ENCODE results near the gene CDC14A.
A peak's percentile ranks its signal among the peaks of the same experiment; 100 is the strongest.

CDC14A gene

DNA sequence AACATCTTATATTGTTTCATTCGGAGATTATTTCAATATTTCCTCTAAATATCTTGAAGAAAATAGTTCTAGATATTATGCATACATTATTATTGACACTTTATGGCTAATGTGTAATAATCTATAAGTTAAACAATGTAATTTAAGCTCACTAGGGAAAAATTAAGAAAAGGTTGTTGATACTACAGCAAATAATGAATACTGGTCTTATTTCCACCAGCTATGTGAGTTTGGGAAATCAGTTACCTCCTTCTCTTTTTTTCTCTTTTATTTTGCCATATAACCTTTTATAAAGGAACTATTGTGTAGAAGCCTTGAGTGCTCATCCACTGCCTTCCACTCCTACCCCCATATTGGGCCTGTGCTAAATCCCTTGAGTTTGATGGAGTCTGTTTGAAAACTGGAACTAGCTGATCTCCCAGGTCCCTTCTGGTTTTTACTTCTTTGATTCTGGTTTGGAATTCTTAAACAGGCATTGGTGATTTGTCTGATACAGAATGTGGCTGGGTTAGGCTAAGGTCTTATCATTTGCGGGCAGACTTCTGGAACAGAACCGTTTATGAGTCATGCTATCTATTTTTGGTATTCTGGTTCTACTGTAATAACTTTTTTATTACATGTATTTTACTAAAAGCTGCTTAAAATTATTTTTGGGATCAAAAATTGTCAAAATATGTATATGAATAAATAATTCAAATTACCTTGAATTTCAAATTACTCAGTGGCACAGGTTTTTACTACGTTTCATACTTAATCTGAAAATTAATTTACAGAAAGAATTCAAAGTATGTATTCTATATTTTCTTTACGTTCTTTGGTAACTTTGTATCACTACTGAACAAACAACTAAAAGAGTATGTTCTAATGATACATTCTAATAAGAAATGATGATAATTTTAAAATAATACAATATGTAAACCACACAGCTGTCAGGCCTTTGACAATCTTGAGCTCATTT is 5.0 kb upstream of the CDC14A start:
- DNase-seq (ENCODE audit: extremely low read depth, low read depth), result no peak
- TF ChIP-seq, protein P1, sequence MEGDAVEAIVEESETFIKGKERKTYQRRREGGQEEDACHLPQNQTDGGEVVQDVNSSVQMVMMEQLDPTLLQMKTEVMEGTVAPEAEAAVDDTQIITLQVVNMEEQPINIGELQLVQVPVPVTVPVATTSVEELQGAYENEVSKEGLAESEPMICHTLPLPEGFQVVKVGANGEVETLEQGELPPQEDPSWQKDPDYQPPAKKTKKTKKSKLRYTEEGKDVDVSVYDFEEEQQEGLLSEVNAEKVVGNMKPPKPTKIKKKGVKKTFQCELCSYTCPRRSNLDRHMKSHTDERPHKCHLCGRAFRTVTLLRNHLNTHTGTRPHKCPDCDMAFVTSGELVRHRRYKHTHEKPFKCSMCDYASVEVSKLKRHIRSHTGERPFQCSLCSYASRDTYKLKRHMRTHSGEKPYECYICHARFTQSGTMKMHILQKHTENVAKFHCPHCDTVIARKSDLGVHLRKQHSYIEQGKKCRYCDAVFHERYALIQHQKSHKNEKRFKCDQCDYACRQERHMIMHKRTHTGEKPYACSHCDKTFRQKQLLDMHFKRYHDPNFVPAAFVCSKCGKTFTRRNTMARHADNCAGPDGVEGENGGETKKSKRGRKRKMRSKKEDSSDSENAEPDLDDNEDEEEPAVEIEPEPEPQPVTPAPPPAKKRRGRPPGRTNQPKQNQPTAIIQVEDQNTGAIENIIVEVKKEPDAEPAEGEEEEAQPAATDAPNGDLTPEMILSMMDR (IDR thresholded peaks at IDR 0.05; ENCODE audit: low read depth, low read length, missing control alignments), result no peak
- H3K4me3 ChIP-seq (replicated peaks; ENCODE audit: low read depth, low read length), result no peak overlapping the region

DNA sequence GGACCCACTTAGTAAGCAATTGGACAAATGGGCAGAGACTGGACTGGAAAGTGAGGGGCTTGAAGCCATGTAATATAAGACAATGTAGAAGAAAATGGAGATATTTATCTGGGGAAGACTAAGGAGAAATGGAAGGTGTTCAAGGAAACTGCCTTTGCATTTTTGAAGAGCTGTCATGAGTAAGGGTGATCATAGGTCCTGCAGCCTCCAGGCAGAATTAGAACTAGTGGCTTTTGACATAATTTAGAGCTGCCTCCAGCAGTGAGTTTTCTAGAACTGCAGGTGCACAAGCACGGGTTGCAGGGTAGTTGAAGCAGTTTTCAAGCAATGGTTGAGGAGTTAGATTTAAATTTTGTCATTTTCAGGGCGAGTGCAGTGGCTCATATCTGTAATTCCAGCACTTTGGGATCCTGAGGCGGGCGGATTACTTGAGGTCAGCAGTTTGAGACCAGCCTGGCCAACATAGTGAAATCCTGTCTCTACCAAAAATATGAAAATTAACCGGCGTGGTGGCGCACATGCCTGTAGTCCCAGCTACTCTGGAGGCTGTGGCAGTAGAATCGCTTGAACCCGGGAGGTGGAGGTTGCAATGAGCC is 3.7 kb upstream of the CDC14A start:
- DNase-seq (ENCODE audit: extremely low read depth, low read depth), result no peak
- H3K4me3 ChIP-seq (replicated peaks; ENCODE audit: low read depth, low read length), result no peak overlapping the region
- TF ChIP-seq, protein P1 (IDR thresholded peaks at IDR 0.05; ENCODE audit: low read depth, low read length, missing control alignments), result no peak

DNA sequence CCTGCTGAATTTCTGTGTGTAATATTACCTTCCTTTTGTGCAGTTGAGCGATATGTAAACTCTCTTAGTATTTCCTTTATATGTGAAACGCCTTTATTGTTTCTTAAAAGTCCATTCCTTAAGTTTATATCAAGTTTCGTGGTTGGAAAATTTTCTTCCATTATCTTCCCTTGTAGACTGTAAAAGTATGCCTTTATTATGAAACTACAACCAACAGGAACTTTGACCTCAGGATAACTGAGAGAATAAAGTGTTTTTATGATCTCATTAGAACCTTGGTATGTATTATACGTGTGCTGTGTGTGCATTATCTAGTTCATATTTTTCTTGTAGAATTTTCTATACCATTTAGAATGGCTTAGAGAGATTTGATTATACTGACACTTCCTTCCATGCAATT is 3.1 kb upstream of the CDC14A start:
- TF ChIP-seq, protein P1 (IDR thresholded peaks at IDR 0.05; ENCODE audit: low read depth, low read length, missing control alignments), result no peak
- no peak for DNase-seq (ENCODE audit: extremely low read depth, low read depth)
- H3K4me3 ChIP-seq (replicated peaks; ENCODE audit: low read depth, low read length), result no peak overlapping the region

DNA sequence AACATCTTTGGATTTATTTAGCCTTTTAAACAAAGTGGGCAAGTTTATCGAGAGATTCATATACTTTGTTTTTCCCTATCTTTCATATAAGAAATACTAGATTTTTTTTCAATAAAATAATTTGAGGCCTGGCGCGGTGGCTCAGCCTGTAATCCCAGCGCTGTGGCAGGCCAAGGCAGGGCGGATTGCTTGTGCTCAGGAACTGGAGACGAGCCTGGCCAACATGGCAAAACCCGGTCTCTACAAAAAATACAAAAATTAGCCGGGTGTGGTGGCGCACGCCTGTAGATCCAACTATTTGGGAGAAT is 1.6 kb upstream of the CDC14A start:
- no peak for DNase-seq (ENCODE audit: extremely low read depth, low read depth)
- peak overlapping the region; percentile 90 for H3K4me3 ChIP-seq (replicated peaks; ENCODE audit: low read depth, low read length)
- TF ChIP-seq, protein P1 (IDR thresholded peaks at IDR 0.05; ENCODE audit: low read depth, low read length, missing control alignments), result no peak

DNA sequence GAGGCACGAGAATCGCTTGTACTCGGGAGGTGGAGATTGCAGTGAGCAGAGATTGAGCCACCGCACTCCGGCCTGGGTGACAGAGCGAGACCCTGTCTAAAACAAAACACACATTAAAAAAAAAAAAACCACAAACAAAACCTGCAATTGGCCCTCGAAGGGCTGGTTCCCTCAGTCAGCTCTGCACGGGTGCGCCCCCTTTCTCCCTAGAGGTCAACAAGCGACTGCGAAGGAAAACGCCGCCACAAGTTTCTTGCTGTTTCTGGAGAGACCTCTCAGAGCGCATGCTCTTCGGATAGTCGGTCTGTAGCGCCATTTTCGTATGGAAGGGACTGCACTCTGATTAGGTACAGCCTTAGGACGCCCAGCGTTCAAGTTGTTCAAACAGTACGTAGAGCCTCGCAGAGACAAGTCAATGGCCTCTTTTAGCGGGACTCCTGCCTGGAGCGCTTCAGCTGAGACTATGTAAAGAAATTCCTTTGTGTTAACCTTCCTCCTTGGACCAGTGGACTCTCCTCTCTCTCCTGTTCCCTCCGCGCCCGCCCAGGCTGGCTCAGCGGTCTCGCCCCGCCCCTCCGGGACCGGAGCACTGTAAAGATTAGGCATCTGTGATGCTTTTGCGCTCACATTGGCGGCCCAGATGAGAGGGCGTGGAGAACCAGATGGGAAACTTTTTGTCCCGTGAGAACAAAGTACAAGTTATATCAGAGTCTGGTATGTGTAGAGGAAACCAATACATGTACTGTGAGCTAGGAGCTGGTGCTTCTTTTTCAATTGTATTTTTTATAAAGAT is 1.0 kb upstream of the CDC14A start:
- peak; percentile 82 for DNase-seq (ENCODE audit: extremely low read depth, low read depth)
- TF ChIP-seq, protein P1 (IDR thresholded peaks at IDR 0.05; ENCODE audit: low read depth, low read length, missing control alignments), result peak; percentile 37
- peak overlapping the region; percentile 90 for H3K4me3 ChIP-seq (replicated peaks; ENCODE audit: low read depth, low read length)

DNA sequence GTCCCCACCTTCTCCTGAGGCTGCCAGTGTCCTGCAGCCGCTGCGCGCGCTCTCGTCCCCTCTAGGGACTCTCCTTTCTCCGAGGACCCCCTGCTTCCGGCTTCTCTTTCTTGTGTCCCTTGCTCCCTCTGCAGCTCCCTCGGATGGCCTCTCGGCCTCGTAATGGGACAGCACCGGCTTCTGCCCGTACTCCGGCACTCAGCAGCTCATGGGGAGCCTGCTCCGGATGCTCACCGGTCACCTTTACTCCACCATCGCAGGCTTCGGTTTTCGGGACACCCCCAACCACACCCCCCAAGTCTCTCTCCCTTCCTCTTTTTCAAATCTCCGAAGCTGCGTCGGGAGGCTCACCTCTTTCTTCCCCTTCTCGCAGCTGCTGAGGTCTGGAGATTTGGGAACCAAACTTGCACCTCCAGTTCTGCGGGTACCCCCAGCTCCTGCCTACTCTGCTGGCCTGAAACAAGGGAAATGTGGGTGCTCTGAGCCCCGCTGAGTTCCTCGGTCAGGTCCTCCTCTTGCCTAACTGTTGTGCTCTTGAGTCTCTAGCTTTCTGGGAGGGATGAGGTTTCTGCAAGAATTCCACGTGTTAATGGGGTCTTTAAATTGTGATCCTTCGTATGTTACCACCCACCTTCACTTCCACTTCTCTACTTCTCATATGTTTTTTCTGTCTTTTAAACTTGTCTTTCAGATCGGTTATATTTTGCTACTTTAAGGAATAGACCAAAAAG is 930 bp downstream of the CDC14A start:
- TF ChIP-seq, protein P1 (IDR thresholded peaks at IDR 0.05; ENCODE audit: low read depth, low read length, missing control alignments), result no peak
- H3K4me3 ChIP-seq (replicated peaks; ENCODE audit: low read depth, low read length), result peak overlapping the region; percentile 90
- no peak for DNase-seq (ENCODE audit: extremely low read depth, low read depth)

Data from HFF-Myc (cell line).